Pancreas (tissue), 10 donors: ENCODE data around the gene XAGE2. TPM values are rescaled to one million over a fixed set of nuclear protein-coding genes. Genes with fewer than 3 reads are reported as not detected.

Experiments
- ATAC-seq, 4 donors: fragments of 200-7000 bp; cut with Tn5 transposase; one replicate each; pipeline versions ENCODE4 v1.8.0 to v1.9.1; 2020; ENCODE audit warnings: mild to moderate bottlenecking in 4 of 4, moderate library complexity in 4 of 4
- DNase-seq, 6 donors: peaks; one replicate each; pipeline ENCODE4 v3.0.0-alpha.2; 2020
- FAIRE-seq: peaks from 2 replicates; lab custom pipeline; 2012; peaks lifted over from hg19 to GRCh38; lab: Jason Lieb, UNC
- H3K27ac ChIP-seq, 4 donors: fragments of 200-600 bp; sonication (generic); 1 replicate in 3 of 4; 2 replicates in 1 of 4; pipeline versions ENCODE4 v1.5.0 to v1.8.0; 2020
- H3K27me3 ChIP-seq, 4 donors: fragments of 200-600 bp; one replicate each; pipeline ENCODE4 v1.8.0; 2021
- H3K36me3 ChIP-seq, 3 donors: fragments of 200-600 bp; sonication (generic) in 1 of 3; one replicate each; pipeline versions ENCODE4 v1.5.0 to v1.8.0; 2020 to 2021
- H3K4me1 ChIP-seq, 3 donors: fragments of 200-600 bp; one replicate each; pipeline ENCODE4 v1.8.0; 2021
- H3K4me3 ChIP-seq, 4 donors: fragments of 200-600 bp; sonication (generic) in 2 of 4; one replicate each; pipeline versions ENCODE4 v1.5.0 to v1.8.0; 2020 to 2021
- H3K9me3 ChIP-seq, 4 donors: fragments of 200-600 bp; one replicate each; pipeline ENCODE4 v1.8.0; 2021
- CTCF ChIP-seq, 4 donors: fragments of 200-600 bp; sonication (generic) in 3 of 4; IDR thresholded peaks; one replicate each; pipeline versions ENCODE4 v1.5.0 to v1.8.0; 2021; ENCODE audit warnings: antibody characterized with exemption in 4 of 4
- WGBS, 2 donors: extraction: QIAGEN DNeasy Blood & Tissue Kit; methylation state at CpG; one replicate each; pipeline ENCODE4 v1.1.7; 2013; 5-methylcytosine and 5-hydroxymethylcytosine counted together
- intact Hi-C, 3 donors: fragments of 100-400 bp; cut with DNase I; formaldehyde crosslinking; loops; one replicate each; pipeline versions ENCODE4 v1.11.1 to v1.14.2; 2022
- microRNA-seq, 2 donors: library from miRNA; unstranded; fragments of <30 nt; microRNA quantifications; one replicate each; pipeline versions ENCODE4 to v1.1.0, GENCODE V29; 2019 to 2020
- polyA plus RNA-seq, 2 donors: library from polyadenylated mRNA; stranded (reverse); fragments of 200-250 nt; gene quantifications; one replicate each; pipeline ENCODE4 v1.2.3, GENCODE V29; 2013
- total RNA-seq, 6 donors: library from RNA; stranded (reverse); fragmentation: NEBNext Ultra II Directional in 4 of 6; extraction: Animal tissue kit (Norgen Biotek cat#: 25700) in 4 of 6; gene quantifications; one replicate each; pipeline versions ENCODE4 v1.2.1 to v1.2.4, GENCODE V29; 2021 to 2023
- donor health status: healthy with polysubstance abuse.
- donor health status: DM: no; HTN: no; CAD: no; lungs with moderate emphysema.
- donor health status: DM: no; HTN: no; CAD: no.
- donor health status: control.
- donor health status: control.
- donor health status: Bipolar disorder and iron deficiency.
- donor health status: DM: yes; HTN: yes; CAD: no.
- donor health status: DM: no; HTN: no; CAD: no.
- donor health status: DM: no; HTN: no; CAD: no.
- donor health status: DM: yes; HTN: yes; CAD: no.

Gene XAGE2
- total and polyA plus RNA-seq, 8 donors: 0.38 to 0.59 TPM; not detected in 6

- no peaks in the 10 kb centered on the region for H3K9me3 ChIP-seq
- no peak for TF ChIP-seq CTCF (IDR thresholded peaks at IDR 0.05)
- H3K4me1 ChIP-seq: no peaks in the 10 kb centered on the region
- intact Hi-C loops: no loop called here
- FAIRE-seq (no peak), DNase-seq (no peak), ATAC-seq (no peak)
- H3K36me3 ChIP-seq: no peaks in the 10 kb centered on the region
- WGBS, 2 donors: 59 to 62% methylated on average over 1 of the region's 1 CpG
- peaks cover 0 to 5% (median 0%) of the 10 kb centered on the region in 4 donors for H3K27me3 ChIP-seq
- no peak overlapping the region for H3K4me3 ChIP-seq
- H3K27ac ChIP-seq: no peak overlapping the region
Measured at GRCh38 chrX:52422884-52423283, 54.1 kb downstream of the XAGE2 start.

- intact Hi-C loops: no loop called here
- H3K27ac ChIP-seq: no peak overlapping the region
- H3K9me3 ChIP-seq: no peaks in the 10 kb centered on the region
- TF ChIP-seq CTCF (IDR thresholded peaks at IDR 0.05): no peak
- no peaks in the 10 kb centered on the region for H3K4me1 ChIP-seq
- no peaks in the 10 kb centered on the region for H3K36me3 ChIP-seq
- H3K4me3 ChIP-seq: no peak overlapping the region
- peaks cover 0 to 10% (median 3%) of the 10 kb centered on the region in 4 donors for H3K27me3 ChIP-seq
- no peak for ATAC-seq
- DNase-seq: no peak
- FAIRE-seq: no peak
- 78 to 91% methylated on average over 1 of the region's 1 CpG for WGBS, 2 donors
Measured at GRCh38 chrX:52424656-52425055, 55.8 kb downstream of the XAGE2 start.

Small RNA genes within 50 kb of the gene (microRNA-seq; reads per million reads assigned to microRNA genes)
- gene MIR8088: 0 reads per million in 2 donors

Other genes with a start within 250 kb of the XAGE2 start
- 10 to 100 TPM in 1 of 6 donors, 1 to 10 TPM in 5; 1.4 to 17.9 (median 3.1) TPM for gene MAGED4, start 184.1 kb upstream of the XAGE2 start, total RNA-seq
- gene MAGED4, start 184.1 kb upstream of the XAGE2 start, polyA plus RNA-seq: 10 to 100 TPM in 1 of 2 donors, 1 to 10 TPM in 1; 6.3 to 19.0 TPM
- not detected for gene XAGE1A, start 126.8 kb downstream of the XAGE2 start, total RNA-seq
- not detected for gene XAGE1A, start 126.8 kb downstream of the XAGE2 start, polyA plus RNA-seq
- under 1 TPM in 1 of 6 donors, not detected in 5; 0.38 TPM for gene XAGE1B, start 148.0 kb downstream of the XAGE2 start, total RNA-seq
- not detected for gene XAGE1B, start 148.0 kb downstream of the XAGE2 start, polyA plus RNA-seq